Measurements from ENCODE around the gene OR4L1. TPM values are rescaled to one million over a fixed set of nuclear protein-coding genes. Genes with fewer than 3 reads are reported as not detected.

Gene OR4L1
- total RNA-seq (not detected), polyA plus RNA-seq (not detected)

GRCh38 chr14:20059745-20060144 lies at the start of gene OR4L1:
OR4L1 (plus strand) TSS chr14:20060045; CDS start chr14:20060045, 0 bp downstream.
- H3K27me3 Mint-ChIP-seq, result no peaks in the 10 kb centered on the region
- no peak for ATAC-seq (ENCODE audit: low read depth in 2 of 2)
- Histone ChIP-seq H3K27ac (ENCODE audit: insufficient read depth, low read length, poor library complexity, severe bottlenecking) (no peak within 1 kb of the TSS), H3K9me3 (ENCODE audit: control insufficient read depth in 2 of 2, low read length in 2 of 2) (no peaks in the 10 kb centered on the region), H3K4me3 (ENCODE audit: low read depth, low read length) (no peak within 1 kb of the TSS), H3K27me3 (ENCODE audit: control insufficient read depth, insufficient read depth, low read length) (no peaks in the 10 kb centered on the region), H3K36me3 (ENCODE audit: control insufficient read depth, insufficient read depth, low read length) (no peaks in the 10 kb centered on the region), H3K4me1 (ENCODE audit: control insufficient read depth, insufficient read depth, low read length, poor library complexity, severe bottlenecking) (no peaks in the 10 kb centered on the region)
- peaks cover 0 to 3% (median 1%) of the 10 kb centered on the region in 4 donors for H3K4me1 Mint-ChIP-seq
- H3K27ac Mint-ChIP-seq, result no peak within 1 kb of the TSS
- peaks cover 0 to 9% (median 0%) of the 10 kb centered on the region in 7 donors for H3K9me3 Mint-ChIP-seq
- H3K36me3 Mint-ChIP-seq, result no peaks in the 10 kb centered on the region
- H3K4me3 Mint-ChIP-seq, result no peak within 1 kb of the TSS
- DNase-seq, result no peak

DNA sequence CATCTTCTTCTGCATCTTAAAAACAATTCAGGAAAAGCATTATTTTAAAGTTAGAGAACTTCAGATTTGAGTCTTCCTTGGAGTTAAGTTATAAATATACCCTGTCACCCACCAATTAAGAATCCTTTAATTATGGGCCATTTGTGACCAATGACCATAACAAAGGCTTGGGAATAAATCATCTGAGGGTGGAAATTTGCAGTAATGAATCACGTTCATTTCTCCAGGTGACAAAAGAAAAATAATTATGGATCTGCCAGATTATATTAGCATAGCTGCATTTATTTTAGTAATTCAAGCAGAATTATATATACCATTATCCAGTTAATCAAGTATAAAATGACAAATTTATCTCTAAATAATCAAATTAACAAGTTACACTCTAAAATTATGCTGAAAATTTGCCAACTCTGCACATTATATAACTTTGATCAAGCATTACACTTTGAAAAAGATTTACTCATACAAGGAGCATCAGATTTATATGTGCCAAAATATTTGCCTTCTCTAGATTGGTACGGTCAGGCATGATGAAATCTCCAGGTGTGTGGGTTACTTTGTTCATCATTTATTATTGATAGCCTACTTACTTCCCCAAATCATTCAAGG lies 40.5 kb upstream of the OR4L1 start, which contains the start of gene OR4K14:
Gene OR4K14, minus strand, starts transcription at position 51 of the 609 bp plus-strand sequence. CDS start 4,114 bp downstream, outside the sequence.
- ATAC-seq (ENCODE audit: low read depth in 2 of 2) (no peak), DNase-seq (no peak)
- no peak within 1 kb of the TSS for H3K27ac Mint-ChIP-seq
- no peaks in the 10 kb centered on the region for H3K36me3 Mint-ChIP-seq
- H3K4me1 ChIP-seq (ENCODE audit: control insufficient read depth, insufficient read depth, low read length, poor library complexity, severe bottlenecking), result no peaks in the 10 kb centered on the region
- no peak within 1 kb of the TSS for H3K27ac ChIP-seq (ENCODE audit: insufficient read depth, low read length, poor library complexity, severe bottlenecking)
- H3K4me3 Mint-ChIP-seq, result no peak within 1 kb of the TSS
- no peaks in the 10 kb centered on the region for H3K36me3 ChIP-seq (ENCODE audit: control insufficient read depth, insufficient read depth, low read length)
- peaks cover 0 to 3% (median 0%) of the 10 kb centered on the region in 7 donors for H3K9me3 Mint-ChIP-seq
- no peak within 1 kb of the TSS for H3K4me3 ChIP-seq (ENCODE audit: low read depth, low read length)
- no peaks in the 10 kb centered on the region for H3K9me3 ChIP-seq (ENCODE audit: control insufficient read depth in 2 of 2, low read length in 2 of 2)
- no peaks in the 10 kb centered on the region for H3K27me3 ChIP-seq (ENCODE audit: control insufficient read depth, insufficient read depth, low read length)
- H3K4me1 Mint-ChIP-seq, result no peaks in the 10 kb centered on the region
- H3K27me3 Mint-ChIP-seq, result no peaks in the 10 kb centered on the region

GRCh38 chr14:20031058-20031457 lies 28.8 kb upstream of the OR4L1 start:
- DNase-seq (no peak), ATAC-seq (ENCODE audit: low read depth in 2 of 2) (no peak)
- Histone ChIP-seq H3K4me1 (ENCODE audit: control insufficient read depth, insufficient read depth, low read length, poor library complexity, severe bottlenecking) (no peaks in the 10 kb centered on the region), H3K27me3 (ENCODE audit: control insufficient read depth, insufficient read depth, low read length) (no peaks in the 10 kb centered on the region), H3K4me3 (ENCODE audit: low read depth, low read length) (no peak overlapping the region), H3K36me3 (ENCODE audit: control insufficient read depth, insufficient read depth, low read length) (no peaks in the 10 kb centered on the region), H3K27ac (ENCODE audit: insufficient read depth, low read length, poor library complexity, severe bottlenecking) (no peak overlapping the region), H3K9me3 (ENCODE audit: control insufficient read depth in 2 of 2, low read length in 2 of 2) (no peaks in the 10 kb centered on the region)
- H3K36me3 Mint-ChIP-seq, result no peaks in the 10 kb centered on the region
- peaks cover 0 to 3% (median 0%) of the 10 kb centered on the region in 7 donors for H3K9me3 Mint-ChIP-seq
- H3K4me3 Mint-ChIP-seq, result no peak overlapping the region
- no peaks in the 10 kb centered on the region for H3K27me3 Mint-ChIP-seq
- no peak overlapping the region for H3K27ac Mint-ChIP-seq
- no peaks in the 10 kb centered on the region for H3K4me1 Mint-ChIP-seq

DNA sequence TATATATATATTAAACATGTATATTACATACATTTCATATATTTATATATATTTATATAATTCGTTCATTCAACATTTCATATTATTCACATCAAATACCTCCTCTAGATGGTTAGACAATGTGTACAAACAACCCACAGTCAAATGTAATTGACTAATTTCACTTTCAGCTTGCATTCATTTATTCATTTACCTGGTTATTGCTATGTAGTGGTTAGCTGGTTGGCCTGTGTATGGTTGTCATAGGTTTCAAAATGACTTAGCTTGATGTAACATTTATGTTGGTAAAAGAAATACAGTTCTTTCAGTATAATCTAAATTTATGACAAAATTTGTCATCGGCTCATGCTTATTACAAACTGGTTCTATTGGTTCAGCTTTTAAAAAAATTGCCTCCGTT lies 24.4 kb upstream of the OR4L1 start:
- Mint-ChIP-seq H3K27me3 (no peaks in the 10 kb centered on the region), H3K4me3 (no peak overlapping the region), H3K27ac (no peak overlapping the region), H3K4me1 (no peaks in the 10 kb centered on the region), H3K9me3 (peaks cover 0 to 4% (median 2%) of the 10 kb centered on the region in 7 donors), H3K36me3 (no peaks in the 10 kb centered on the region)
- Histone ChIP-seq H3K9me3 (ENCODE audit: control insufficient read depth in 2 of 2, low read length in 2 of 2) (no peaks in the 10 kb centered on the region), H3K4me3 (ENCODE audit: low read depth, low read length) (no peak overlapping the region), H3K4me1 (ENCODE audit: control insufficient read depth, insufficient read depth, low read length, poor library complexity, severe bottlenecking) (no peaks in the 10 kb centered on the region), H3K27me3 (ENCODE audit: control insufficient read depth, insufficient read depth, low read length) (no peaks in the 10 kb centered on the region), H3K36me3 (ENCODE audit: control insufficient read depth, insufficient read depth, low read length) (no peaks in the 10 kb centered on the region), H3K27ac (ENCODE audit: insufficient read depth, low read length, poor library complexity, severe bottlenecking) (no peak overlapping the region)
- ATAC-seq (ENCODE audit: low read depth in 2 of 2) (no peak), DNase-seq (no peak)

- Mint-ChIP-seq H3K27me3 (no peaks in the 10 kb centered on the region), H3K36me3 (no peaks in the 10 kb centered on the region), H3K4me1 (no peaks in the 10 kb centered on the region), H3K9me3 (peaks cover 0 to 6% (median 3%) of the 10 kb centered on the region in 7 donors), H3K27ac (no peak within 1 kb of the TSS), H3K4me3 (peak within 1 kb of the TSS in 1 of 4 donors; percentile 15)
- H3K27me3 ChIP-seq (ENCODE audit: control insufficient read depth, insufficient read depth, low read length), result no peaks in the 10 kb centered on the region
- no peak within 1 kb of the TSS for H3K4me3 ChIP-seq (ENCODE audit: low read depth, low read length)
- no peaks in the 10 kb centered on the region for H3K36me3 ChIP-seq (ENCODE audit: control insufficient read depth, insufficient read depth, low read length)
- DNase-seq, result no peak
- ATAC-seq (ENCODE audit: low read depth in 2 of 2), result no peak
- no peak within 1 kb of the TSS for H3K27ac ChIP-seq (ENCODE audit: insufficient read depth, low read length, poor library complexity, severe bottlenecking)
- H3K4me1 ChIP-seq (ENCODE audit: control insufficient read depth, insufficient read depth, low read length, poor library complexity, severe bottlenecking), result no peaks in the 10 kb centered on the region
- H3K9me3 ChIP-seq (ENCODE audit: control insufficient read depth in 2 of 2, low read length in 2 of 2), result no peaks in the 10 kb centered on the region
These were observed 23.9 kb upstream of the OR4L1 start, which contains the start of gene OR4K13 for GRCh38 chr14:20035938-20036337. OR4K13 (minus strand) TSS chr14:20036038; CDS start chr14:20034758, 1,280 bp downstream.

GRCh38 chr14:20044243-20044642 lies 15.6 kb upstream of the OR4L1 start:
- H3K9me3 ChIP-seq (ENCODE audit: control insufficient read depth in 2 of 2, low read length in 2 of 2), result no peaks in the 10 kb centered on the region
- no peak overlapping the region for H3K4me3 Mint-ChIP-seq
- ATAC-seq (ENCODE audit: low read depth in 2 of 2) (no peak), DNase-seq (no peak)
- no peak overlapping the region for H3K4me3 ChIP-seq (ENCODE audit: low read depth, low read length)
- no peak overlapping the region for H3K27ac ChIP-seq (ENCODE audit: insufficient read depth, low read length, poor library complexity, severe bottlenecking)
- no peaks in the 10 kb centered on the region for H3K36me3 ChIP-seq (ENCODE audit: control insufficient read depth, insufficient read depth, low read length)
- H3K4me1 Mint-ChIP-seq, result no peaks in the 10 kb centered on the region
- H3K27ac Mint-ChIP-seq, result no peak overlapping the region
- H3K36me3 Mint-ChIP-seq, result no peaks in the 10 kb centered on the region
- H3K9me3 Mint-ChIP-seq, result peaks cover 0 to 7% (median 1%) of the 10 kb centered on the region in 7 donors
- H3K27me3 ChIP-seq (ENCODE audit: control insufficient read depth, insufficient read depth, low read length), result no peaks in the 10 kb centered on the region
- no peaks in the 10 kb centered on the region for H3K4me1 ChIP-seq (ENCODE audit: control insufficient read depth, insufficient read depth, low read length, poor library complexity, severe bottlenecking)
- peaks cover 4% of the 10 kb centered on the region for H3K27me3 Mint-ChIP-seq

GRCh38 chr14:20048202-20048601 lies 11.6 kb upstream of the OR4L1 start:
- H3K27me3 Mint-ChIP-seq, result peaks cover 8% of the 10 kb centered on the region
- no peaks in the 10 kb centered on the region for H3K27me3 ChIP-seq (ENCODE audit: control insufficient read depth, insufficient read depth, low read length)
- H3K4me3 ChIP-seq (ENCODE audit: low read depth, low read length), result no peak overlapping the region
- no peaks in the 10 kb centered on the region for H3K4me1 Mint-ChIP-seq
- no peak overlapping the region for H3K4me3 Mint-ChIP-seq
- no peaks in the 10 kb centered on the region for H3K4me1 ChIP-seq (ENCODE audit: control insufficient read depth, insufficient read depth, low read length, poor library complexity, severe bottlenecking)
- H3K9me3 Mint-ChIP-seq, result peaks cover 0 to 2% (median 0%) of the 10 kb centered on the region in 7 donors
- H3K9me3 ChIP-seq (ENCODE audit: control insufficient read depth in 2 of 2, low read length in 2 of 2), result no peaks in the 10 kb centered on the region
- H3K27ac Mint-ChIP-seq, result peak overlapping the region in 1 of 3 donors; percentile 31
- no peaks in the 10 kb centered on the region for H3K36me3 Mint-ChIP-seq
- H3K27ac ChIP-seq (ENCODE audit: insufficient read depth, low read length, poor library complexity, severe bottlenecking), result no peak overlapping the region
- ATAC-seq (ENCODE audit: low read depth in 2 of 2) (no peak), DNase-seq (no peak)
- no peaks in the 10 kb centered on the region for H3K36me3 ChIP-seq (ENCODE audit: control insufficient read depth, insufficient read depth, low read length)

DNA sequence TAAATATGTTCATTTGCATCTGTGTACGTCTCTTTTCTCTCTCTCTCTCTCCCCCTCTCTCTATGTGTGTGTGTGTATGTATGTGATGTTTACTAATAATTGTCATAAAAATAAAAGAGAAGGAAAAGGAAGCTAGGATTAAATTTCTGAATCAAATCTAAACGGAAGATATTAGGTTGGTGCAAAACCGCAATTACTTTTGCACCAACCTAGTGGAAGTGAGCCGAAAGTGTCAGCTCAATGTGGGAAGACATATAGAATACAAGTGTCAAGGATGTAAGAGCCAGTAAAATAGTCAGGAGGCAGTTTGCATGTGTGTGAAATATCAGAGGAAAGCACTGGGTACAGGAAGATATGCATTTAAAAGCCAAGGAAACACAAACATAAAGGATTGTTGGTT lies 32.2 kb downstream of the OR4L1 start:
- Histone ChIP-seq H3K4me1 (ENCODE audit: control insufficient read depth, insufficient read depth, low read length, poor library complexity, severe bottlenecking) (no peaks in the 10 kb centered on the region), H3K27ac (ENCODE audit: insufficient read depth, low read length, poor library complexity, severe bottlenecking) (no peak overlapping the region), H3K36me3 (ENCODE audit: control insufficient read depth, insufficient read depth, low read length) (no peaks in the 10 kb centered on the region), H3K9me3 (ENCODE audit: control insufficient read depth in 2 of 2, low read length in 2 of 2) (no peaks in the 10 kb centered on the region), H3K27me3 (ENCODE audit: control insufficient read depth, insufficient read depth, low read length) (no peaks in the 10 kb centered on the region), H3K4me3 (ENCODE audit: low read depth, low read length) (no peak overlapping the region)
- H3K36me3 Mint-ChIP-seq, result no peaks in the 10 kb centered on the region
- peaks cover 0 to 4% (median 0%) of the 10 kb centered on the region in 4 donors for H3K4me1 Mint-ChIP-seq
- H3K27ac Mint-ChIP-seq, result no peak overlapping the region
- ATAC-seq (ENCODE audit: low read depth in 2 of 2) (no peak), DNase-seq (no peak)
- H3K4me3 Mint-ChIP-seq, result no peak overlapping the region
- peaks cover 7% of the 10 kb centered on the region for H3K27me3 Mint-ChIP-seq
- peaks cover 0 to 2% (median 0%) of the 10 kb centered on the region in 7 donors for H3K9me3 Mint-ChIP-seq
